NCI-H446 treated with DMSO at 0.1 percent for 48 hours (cell line): ENCODE measurements around the gene LY6G6C.

Experiments
- DNase-seq: peaks from one replicate; lab custom pipeline; 2025; lab: John Stamatoyannopoulos, UW

Gene LY6G6C, protein sequence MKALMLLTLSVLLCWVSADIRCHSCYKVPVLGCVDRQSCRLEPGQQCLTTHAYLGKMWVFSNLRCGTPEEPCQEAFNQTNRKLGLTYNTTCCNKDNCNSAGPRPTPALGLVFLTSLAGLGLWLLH

DNA sequence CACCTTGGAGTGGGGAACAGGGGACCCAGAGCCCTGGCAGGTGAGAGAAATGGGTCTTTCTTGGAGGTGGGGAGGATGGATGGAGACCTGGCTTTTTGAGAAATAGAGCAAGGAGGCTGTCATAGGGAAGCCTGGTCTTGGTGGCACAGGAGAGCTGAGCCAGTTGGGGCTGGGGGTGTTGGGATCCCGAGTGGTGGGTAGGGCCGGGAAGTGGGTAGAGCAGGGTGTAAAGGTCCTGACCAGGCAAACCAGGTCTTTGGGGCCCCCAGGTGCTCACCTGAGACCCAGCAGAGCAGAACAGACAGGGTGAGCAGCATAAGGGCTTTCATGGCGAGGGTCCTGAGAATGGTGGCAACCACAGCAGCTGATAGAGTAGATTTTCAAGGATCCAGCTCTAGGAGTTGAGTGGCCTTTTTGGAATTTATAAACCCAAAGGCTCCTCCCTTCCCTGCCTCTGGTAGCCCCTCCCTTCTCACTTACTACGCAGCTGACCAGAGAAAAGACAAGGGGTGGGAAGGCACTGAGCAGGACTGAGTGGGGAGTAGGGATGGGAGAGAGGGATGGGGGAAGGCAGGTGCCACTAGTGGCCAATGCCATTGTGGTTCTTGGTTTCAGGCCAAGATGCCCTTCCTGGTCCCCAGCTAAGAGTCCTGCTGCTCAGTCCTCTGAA lies at the start of gene LY6G6C:
Gene LY6G6C, minus strand, starts transcription at position 396 of the 670 bp plus-strand sequence. Its CDS starts 67 bp downstream, at position 329.
- DNase-seq, result no peak

DNA sequence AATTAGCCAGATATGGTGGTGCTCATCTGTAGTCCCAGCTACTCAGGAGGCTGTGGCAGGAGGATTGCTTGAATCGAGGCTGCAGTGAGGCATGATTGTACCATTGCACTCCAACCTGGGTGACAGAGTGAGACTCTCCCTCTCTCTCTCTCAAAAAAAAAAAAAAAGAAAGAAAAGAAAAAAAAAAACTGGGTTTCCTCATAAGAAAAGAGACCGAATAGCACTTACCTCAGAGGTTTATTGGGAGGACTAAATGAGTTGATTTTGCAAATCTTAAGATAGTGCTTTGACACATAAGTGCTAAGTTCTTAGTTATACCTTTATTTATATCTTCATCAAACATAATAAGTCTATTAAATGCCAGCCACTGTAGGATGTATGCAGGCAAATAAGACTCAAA lies 49.3 kb upstream of the LY6G6C start:
- DNase-seq, result no peak

DNA sequence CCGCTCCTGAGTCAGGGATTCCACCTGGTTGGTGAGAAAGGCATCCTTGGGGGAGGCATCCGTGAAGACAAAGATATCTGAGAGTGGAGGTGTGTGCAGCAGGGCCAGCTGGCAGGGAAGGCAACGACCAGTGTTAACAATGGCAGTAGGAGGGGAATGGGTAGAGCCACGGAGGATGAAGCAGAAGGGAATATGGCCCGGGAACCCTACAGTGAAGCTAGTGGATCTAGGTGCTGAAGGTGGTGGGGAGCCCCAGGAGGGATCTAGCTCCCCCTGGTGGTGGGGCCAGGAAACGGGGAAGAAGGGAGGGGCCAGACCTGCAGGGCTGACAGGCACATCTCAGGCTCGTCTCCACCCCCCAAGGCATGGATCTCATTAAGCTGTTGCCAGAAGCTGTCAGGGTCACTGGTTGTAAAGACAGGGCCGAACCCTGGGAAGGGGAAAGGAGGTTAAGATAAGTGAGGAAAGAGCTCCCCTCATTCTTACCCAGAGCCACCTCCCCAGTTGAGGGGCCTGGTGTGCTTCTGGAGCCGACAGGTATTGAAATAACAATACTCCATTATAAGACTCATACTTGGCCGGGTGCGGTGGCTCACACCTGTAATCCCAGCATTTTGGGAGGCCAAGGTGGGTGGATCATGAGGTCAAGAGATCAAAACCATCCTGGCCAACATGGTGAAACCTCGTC lies 48.3 kb upstream of the LY6G6C start:
- no peak for DNase-seq

DNA sequence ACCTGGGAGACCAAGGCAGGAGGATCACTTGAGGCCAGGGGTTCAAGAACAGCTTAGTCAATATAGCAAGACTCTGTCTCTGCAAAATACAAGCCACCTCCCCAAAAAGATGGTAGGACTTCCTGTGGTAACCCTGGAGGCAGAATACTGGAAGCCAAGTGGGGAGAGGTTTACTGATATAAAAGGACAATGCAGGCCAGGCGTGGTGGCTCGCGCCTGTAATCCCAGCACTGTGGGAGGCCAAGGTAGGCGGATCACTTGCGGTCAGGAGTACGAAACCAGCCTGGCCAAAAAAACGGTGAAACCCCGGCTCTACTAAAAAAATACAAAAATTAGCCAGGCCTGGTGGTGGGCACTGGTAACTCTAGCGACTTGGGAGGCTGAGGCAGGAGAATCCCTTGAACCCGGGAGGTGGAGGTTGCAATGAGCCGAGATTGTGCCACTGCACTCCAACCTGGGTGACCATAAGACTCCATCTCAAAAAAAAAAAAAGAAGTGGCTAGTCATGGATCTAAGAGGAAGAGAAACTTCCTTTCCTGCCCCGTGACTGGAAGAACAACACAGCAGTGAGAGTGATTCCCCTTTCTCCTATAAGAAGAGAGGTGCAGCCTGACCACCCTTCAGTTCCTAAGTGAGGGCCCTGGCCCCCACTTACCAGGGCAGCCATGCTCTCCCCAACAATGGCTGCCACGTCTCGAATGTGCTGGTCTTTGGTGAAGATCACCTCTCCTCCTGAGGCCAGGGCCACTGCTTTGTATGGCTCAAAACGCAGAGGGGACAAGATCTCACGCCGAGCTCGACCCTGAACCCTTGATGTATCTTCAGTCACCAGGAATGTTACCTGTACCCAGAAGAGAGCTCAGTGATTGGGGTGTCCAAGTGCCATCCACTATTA lies 47.1 kb upstream of the LY6G6C start:
- DNase-seq, result no peak

DNA sequence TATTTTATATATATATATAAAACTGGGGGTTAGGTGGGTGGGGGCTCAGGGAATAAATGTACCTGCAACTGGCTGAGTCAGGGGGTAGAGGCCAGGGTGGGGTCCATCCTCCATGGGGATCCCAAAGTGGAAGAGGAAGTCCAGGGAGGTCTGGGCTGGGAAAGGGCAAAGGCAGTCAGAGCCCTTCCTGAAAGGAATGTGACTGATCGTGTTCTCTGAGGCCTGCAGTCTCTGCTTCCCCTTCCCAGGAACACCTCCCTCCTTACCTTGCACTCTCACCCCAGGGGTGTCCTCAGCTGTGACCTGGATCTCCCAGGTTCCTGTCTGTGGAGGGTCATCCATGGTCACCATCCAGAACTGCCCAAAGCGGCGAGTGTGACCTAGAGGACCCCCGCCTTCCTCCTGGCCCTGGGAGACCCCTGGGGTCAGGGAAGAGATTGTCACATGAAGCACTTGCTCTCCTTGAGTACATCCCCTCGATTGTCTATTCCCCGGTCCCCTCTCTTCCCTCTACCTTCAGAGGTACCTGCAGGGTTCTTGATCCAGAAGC lies 45.6 kb upstream of the LY6G6C start:
- no peak for DNase-seq

DNA sequence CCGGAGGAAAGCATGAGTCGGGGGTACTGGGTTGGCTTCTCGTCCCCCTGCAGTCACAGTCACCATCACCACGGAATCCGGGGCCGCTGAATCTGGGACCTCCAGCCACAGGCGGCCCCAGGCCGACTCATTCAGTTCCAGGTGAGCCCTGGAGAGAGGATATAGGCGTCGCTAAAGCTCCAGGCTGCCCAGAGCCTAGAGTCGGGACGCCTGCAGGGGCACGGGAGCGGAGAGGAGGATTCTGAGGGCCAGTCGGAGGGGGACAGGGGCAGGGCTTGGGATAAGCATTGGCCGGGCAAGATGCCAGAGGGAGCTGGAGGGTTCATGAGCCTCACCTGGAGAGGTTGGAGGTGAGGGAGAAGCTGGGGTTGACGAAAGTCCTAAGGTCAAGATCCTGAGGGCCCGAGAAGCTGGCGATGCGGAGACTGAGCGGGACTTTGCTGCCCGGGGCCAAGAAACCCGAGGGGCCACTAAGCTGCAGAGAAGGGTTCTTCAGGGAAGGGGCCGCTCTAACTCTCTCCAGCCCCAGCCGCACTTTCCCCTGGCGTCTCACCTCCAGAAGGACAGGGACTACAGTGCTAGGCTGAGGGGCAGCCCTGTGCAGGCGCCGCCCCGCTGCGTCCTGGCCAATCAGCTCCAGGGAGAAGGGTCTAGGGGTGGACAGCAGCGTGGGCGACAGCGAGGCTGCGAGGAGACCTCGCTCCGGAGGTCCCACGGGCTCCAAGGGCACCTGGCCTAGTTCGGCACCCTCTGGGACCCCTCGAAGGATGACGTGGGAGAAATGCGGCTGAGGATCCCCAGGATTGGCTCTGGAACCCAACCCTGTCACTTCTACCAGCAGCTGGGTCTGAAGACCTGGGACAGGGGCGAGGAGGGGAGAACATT lies 44.6 kb upstream of the LY6G6C start:
- DNase-seq, result no peak

DNA sequence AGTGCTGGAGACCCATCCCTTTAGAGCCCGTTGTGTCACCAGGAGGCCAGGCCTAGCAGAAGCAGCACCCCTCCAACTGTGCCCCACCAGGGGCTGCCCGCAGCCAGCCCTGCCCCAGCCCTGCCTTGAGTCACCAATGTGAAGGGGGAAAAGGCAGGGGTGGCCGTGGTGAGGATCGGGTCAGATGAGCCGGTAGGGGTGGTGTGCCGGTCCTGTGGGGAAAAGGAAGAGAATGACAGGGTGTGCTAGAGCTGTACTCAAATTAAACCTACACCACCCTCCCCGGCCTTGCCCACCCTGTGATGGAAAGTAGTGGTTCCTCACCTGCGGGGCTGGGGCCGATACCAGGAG lies 44.0 kb upstream of the LY6G6C start:
- no peak for DNase-seq

DNA sequence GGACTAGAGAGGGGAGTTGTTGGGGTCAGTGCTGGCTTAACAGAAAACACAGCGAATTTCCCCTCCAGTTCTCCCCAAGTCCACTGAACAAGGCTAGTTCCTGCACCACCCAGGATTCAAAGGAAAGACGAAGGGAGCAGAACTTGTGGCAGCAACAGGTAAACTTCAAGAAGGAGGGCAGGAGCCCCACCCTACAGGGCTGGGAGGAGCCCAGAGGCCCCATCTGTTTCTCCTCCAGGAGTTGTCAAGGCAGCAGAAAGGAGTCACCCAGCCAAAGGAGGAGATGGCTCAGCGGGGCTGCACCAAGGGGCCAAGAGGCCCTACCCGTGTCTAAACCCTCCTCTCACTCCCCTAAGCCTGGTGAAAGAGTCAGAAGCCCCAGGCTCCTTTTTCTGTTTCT lies 42.7 kb upstream of the LY6G6C start:
- DNase-seq, result no peak

DNA sequence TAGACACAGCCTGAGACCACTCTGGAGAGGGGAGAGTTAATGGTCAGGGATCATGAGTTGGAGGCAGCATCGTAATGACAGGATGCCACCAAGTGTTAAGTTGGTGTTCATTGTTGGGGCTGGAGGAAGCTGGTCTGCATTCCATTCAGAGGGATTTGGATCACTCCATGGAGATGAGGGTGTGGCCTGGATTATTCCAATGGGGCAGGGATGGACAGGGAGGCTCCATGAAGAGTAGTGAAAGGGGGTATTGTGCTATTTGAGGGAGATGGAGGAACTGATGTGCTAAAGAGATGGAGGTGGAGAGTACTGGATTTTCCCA lies 42.0 kb upstream of the LY6G6C start:
- no peak for DNase-seq

DNA sequence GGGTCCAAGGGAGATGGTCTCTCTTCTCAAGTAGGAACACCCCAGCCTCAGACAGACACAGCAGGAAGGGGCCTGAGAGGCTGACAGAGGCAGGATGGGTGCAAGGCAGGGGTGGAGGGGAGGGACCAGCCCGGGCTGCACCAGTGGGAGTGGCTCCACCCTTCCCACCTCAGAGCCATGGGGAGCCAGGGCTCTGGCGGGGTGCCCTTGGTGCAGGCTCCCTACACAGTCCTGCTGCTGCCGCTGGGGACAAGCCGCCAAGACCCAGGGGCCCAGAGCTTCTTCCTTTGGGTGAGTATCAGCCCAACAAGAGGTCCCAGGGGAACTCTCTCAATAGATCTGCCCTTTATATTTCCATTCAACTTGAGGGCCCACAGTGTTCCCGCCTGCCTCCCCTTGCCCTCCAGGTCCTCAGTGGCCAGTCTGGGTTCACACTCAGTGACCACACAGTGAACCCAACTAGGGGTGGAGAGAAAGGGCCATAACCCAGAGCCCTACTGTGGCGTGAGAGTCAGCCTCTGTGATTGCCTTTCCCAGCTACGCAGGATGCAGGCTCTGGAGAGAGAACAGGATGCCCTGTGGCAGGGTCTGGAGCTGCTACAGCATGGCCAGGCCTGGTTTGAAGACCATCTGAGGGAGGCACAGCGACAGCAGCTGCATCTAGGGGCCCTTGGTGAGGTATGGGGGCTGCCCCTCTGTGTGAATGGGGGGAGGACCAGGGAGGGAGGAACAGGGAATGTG lies 41.5 kb upstream of the LY6G6C start:
- no peak for DNase-seq

DNA sequence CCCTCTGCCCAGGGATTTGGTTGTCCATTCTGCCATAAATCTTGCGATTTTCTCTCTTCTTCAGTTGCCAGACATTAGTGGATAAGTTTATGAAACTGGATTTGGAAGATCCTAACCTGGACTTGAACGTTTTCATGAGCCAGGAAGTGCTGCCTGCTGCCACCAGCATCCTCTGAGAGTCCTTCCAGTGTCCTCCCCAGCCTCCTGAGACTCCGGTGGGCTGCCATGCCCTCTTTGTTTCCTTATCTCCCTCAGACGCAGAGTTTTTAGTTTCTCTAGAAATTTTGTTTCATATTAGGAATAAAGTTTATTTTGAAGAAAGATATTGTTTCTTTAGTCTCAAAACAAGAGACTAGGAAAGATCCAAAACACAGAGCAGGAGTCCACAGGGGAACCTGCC lies 40.8 kb upstream of the LY6G6C start, which contains the start of gene SAPCD1:
Gene SAPCD1, plus strand, starts transcription at position 301 of the 400 bp plus-strand sequence. CDS start 399 bp downstream, outside the sequence.
- DNase-seq, result no peak

DNA sequence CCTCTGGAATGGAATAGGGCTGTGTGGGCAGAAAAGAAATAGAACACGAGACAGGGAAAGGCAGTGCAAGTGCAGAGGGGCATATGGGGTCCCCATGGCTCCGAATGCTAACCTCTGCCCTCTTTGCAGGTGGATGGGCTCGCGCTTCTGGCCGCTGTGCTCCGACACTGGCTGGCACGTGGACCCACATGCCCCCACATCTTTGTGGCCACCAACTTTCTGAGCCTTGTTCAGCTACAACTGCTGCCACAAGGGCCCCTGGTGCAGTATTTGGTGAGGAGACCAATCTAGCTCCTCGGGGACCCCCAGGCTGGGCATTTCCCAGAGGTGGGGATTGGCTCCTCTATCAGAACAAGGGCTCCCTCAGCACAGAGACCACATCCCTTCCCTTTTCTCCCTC lies 39.8 kb upstream of the LY6G6C start:
- no peak for DNase-seq

DNA sequence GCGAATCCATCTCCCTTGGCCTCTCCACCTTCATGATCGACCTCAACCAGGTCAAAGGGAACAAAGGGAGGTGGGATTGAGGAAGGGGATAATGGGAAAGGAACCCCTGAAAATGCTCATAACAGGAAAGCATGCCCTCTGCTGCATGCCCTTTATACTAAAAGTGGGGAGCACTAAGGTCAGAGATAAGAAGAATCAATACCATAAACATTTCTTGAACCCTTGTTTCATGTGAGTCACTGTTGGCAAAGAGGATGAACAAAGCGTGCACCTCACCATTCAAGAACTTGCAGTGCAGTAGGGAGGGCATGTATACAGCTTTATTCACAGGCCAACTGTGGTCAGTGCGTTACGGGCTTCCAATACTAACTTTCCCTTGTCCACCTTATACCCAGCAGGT lies 39.2 kb upstream of the LY6G6C start:
- DNase-seq, result no peak

DNA sequence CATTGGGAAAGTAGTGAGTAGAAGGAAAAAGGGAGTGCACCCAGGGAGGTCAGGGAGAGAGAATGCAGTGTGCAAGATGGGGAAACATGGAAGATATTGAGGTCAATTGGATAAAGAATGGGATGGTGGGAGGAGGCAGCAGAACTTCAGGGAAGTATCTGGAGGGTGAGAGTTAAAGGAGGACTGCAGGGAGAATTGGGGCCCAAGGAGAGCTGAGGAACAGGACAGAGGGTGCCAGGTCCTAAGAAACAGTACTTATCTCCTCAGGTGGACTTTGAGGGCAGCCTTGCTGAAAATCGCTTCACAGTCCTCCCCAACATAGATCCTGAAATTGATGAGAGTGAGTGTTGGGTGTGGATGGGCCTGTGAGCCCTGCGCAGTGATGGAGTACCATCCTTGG lies 36.7 kb upstream of the LY6G6C start:
- no peak for DNase-seq

DNA sequence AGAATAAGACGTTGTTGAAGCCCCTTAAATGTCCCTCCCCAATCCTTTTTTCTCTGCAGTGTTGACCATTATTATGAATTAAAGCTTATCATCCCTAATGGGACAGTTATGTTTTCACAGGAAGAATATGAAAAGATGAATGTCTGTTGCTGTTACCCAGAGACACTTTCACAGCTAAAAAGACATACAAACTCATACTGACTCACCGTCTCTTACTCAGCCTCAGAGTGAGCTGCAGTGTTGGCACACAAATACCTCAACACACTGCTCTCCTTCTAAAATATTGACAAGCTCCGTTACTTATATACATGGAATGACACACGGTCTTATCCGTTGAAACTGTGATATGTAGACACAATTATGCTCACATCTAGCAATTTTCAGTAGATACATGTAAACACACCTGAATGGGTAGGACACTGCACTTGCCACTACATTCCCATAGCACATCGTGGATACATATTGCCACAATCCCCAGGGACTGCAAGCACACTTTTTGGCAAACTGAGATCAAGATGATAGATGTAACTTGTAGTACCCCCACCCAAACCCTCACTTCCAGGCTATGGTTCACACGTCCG lies 31.3 kb upstream of the LY6G6C start:
- no peak for DNase-seq

DNA sequence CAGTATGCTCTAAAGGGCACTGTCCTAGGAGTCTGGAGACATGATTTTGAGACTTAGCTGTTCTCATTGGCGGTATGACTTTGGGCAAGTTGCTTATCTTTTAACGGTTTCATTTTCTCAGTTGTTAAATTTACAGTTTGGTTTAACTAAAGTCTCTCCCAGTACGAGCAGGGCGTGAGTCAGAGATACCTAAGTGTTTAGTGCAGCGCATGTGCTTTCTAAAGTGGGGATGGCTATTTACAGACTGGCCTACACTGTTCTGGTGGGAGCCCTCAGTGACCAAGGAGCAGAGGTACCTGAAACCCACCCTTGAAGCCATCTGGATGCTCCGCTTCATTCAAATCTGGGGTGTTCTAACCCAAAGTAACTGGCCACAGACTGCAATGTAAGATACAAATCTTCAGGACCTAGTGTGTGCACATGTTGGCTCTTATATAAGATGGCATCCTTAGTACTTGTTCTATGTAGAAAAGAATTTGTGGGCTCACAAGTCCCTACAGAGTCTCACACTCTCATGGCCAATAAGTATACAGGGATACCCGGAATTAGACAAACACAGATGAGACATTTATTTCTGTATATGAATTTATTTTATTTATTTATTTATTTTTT lies 29.0 kb upstream of the LY6G6C start:
- no peak for DNase-seq

DNA sequence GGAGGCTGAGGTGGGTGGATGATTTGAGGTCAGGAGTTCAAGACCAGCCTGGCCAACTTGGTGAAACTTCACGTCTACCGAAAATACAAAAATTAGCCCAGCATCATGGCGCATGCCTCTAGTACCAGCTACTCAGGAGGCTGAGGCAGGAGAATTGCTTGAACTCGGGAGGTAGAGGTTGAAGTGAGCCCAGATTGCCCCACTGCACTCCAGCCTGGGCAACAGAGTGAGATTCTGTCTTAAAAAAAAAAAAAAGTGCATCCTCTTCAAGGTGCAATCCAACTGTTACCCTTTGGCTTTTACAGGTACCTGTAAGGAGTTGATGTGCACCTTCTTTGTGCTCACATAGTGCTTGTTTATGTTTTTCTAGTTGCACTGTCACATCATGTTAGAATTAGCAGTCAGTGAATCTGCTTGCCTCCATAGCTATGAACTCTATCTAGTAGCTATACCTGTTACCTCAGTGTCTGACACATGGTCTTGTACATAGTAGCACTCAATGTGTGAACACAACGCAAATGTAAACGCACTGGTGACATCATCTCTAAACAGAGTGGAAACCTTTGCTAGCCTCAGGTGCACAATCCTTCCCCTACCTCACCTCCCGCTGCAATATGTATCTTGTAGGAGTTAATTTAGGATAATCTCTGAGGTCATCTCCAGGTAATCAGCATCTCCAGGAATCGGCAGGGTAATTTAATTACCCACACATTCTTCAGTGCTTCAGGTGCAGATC lies 27.9 kb upstream of the LY6G6C start:
- DNase-seq, result no peak

DNA sequence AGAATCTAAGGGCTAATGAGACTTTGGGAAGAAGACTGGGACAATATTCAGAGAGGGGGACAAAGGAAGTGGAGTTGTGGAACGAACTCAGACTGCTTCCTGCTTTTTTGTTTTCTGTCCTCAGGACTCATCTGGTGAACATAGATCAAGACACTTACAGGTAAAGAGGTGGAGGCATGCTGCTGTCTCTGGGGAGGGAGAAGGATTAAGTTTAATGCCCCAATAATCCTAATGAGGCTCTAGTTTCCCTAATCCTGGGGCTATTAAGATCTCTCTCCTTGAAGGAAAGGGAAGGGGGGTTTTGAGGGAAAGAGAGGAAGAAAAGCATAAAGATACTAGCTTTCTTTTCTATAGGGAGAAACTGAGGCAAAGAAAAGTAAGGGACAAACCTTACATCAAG lies 22.9 kb upstream of the LY6G6C start:
- no peak for DNase-seq

DNA sequence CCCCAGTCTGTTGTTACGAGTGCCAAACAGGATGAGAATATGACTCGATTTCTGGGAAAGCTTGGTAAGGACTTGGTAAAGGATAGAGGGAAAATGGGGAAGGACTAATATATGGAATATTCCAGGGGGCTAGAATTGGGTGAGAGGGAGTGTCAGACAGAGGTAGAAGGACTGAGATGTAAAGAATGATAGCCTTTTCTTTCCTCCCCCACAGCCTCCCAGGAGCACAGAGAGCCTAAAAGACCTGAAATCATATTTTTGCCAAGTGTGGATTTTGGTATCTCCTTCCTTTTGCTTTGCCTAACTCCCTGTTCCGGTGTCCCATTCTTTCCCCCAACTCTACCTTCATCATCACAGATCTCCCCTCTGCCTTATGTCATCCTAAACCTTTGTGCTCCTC lies 21.3 kb upstream of the LY6G6C start:
- no peak for DNase-seq
